Testis (tissue), 2 donors: ENCODE results near the gene ZMAT5.

Experiments used
- POLR2A ChIP-seq: fragments of 450-650 bp; IDR thresholded peaks from one replicate; pipeline ENCODE4 v1.6.1; 2017; ENCODE audit warnings: antibody characterized with exemption, mild to moderate bottlenecking, moderate library complexity
- TF ChIP-seq, protein P1 (sequence below), 3 experiments: fragments of 450-650 bp in 2 of 3; fragments of 200-600 bp in 1 of 3; sonication (generic) in 1 of 3; IDR thresholded peaks; one replicate each; pipeline ENCODE4 v1.5.1; 2016 to 2019; ENCODE audit warnings: antibody characterized with exemption in 3 of 3, mild to moderate bottlenecking in 2 of 3, moderate library complexity in 1 of 3

DNA sequence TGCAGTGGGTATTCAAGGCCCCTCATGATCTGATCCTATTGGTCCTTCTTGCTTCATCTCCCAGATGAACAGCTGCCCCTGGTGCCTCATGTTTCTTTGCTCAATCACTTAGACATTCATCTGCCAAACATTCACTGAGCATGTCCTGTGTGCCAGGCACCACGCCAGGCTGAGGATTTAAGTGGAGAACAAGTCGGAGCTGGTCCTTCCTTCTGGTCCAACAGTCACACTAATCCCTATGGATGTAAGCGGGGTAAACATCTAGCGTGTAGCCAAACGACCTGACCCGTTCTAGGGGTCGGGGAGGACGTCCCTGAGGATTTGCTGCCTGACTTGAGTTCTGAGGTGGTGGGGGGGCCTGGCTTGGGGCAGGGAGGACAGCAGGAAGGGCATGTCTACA lies 21.9 kb downstream of the ZMAT5 start:
- TF ChIP-seq, protein P1, sequence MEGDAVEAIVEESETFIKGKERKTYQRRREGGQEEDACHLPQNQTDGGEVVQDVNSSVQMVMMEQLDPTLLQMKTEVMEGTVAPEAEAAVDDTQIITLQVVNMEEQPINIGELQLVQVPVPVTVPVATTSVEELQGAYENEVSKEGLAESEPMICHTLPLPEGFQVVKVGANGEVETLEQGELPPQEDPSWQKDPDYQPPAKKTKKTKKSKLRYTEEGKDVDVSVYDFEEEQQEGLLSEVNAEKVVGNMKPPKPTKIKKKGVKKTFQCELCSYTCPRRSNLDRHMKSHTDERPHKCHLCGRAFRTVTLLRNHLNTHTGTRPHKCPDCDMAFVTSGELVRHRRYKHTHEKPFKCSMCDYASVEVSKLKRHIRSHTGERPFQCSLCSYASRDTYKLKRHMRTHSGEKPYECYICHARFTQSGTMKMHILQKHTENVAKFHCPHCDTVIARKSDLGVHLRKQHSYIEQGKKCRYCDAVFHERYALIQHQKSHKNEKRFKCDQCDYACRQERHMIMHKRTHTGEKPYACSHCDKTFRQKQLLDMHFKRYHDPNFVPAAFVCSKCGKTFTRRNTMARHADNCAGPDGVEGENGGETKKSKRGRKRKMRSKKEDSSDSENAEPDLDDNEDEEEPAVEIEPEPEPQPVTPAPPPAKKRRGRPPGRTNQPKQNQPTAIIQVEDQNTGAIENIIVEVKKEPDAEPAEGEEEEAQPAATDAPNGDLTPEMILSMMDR (IDR thresholded peaks at IDR 0.05): no peak
- no peak for TF ChIP-seq POLR2A
